Pancreas (tissue), 10 donors: Measurements from ENCODE around the gene OVAAL. TPM values are rescaled to one million over a fixed set of nuclear protein-coding genes. Genes with fewer than 3 reads are reported as not detected.

Experiments
- ATAC-seq, 4 donors: fragments of 200-7000 bp; cut with Tn5 transposase; one replicate each; pipeline versions ENCODE4 v1.8.0 to v1.9.1; 2020; ENCODE audit warnings: mild to moderate bottlenecking in 4 of 4, moderate library complexity in 4 of 4
- DNase-seq, 6 donors: peaks; one replicate each; pipeline ENCODE4 v3.0.0-alpha.2; 2020
- FAIRE-seq: peaks from 2 replicates; lab custom pipeline; 2012; peaks lifted over from hg19 to GRCh38; lab: Jason Lieb, UNC
- H3K27ac ChIP-seq, 4 donors: fragments of 200-600 bp; sonication (generic); 1 replicate in 3 of 4; 2 replicates in 1 of 4; pipeline versions ENCODE4 v1.5.0 to v1.8.0; 2020
- H3K27me3 ChIP-seq, 4 donors: fragments of 200-600 bp; one replicate each; pipeline ENCODE4 v1.8.0; 2021
- H3K36me3 ChIP-seq, 3 donors: fragments of 200-600 bp; sonication (generic) in 1 of 3; one replicate each; pipeline versions ENCODE4 v1.5.0 to v1.8.0; 2020 to 2021
- H3K4me1 ChIP-seq, 3 donors: fragments of 200-600 bp; one replicate each; pipeline ENCODE4 v1.8.0; 2021
- H3K4me3 ChIP-seq, 4 donors: fragments of 200-600 bp; sonication (generic) in 2 of 4; one replicate each; pipeline versions ENCODE4 v1.5.0 to v1.8.0; 2020 to 2021
- H3K9me3 ChIP-seq, 4 donors: fragments of 200-600 bp; one replicate each; pipeline ENCODE4 v1.8.0; 2021
- CTCF ChIP-seq, 4 donors: fragments of 200-600 bp; sonication (generic) in 3 of 4; IDR thresholded peaks; one replicate each; pipeline versions ENCODE4 v1.5.0 to v1.8.0; 2021; ENCODE audit warnings: antibody characterized with exemption in 4 of 4
- WGBS, 2 donors: extraction: QIAGEN DNeasy Blood & Tissue Kit; methylation state at CpG; one replicate each; pipeline ENCODE4 v1.1.7; 2013; 5-methylcytosine and 5-hydroxymethylcytosine counted together
- intact Hi-C, 3 donors: fragments of 100-400 bp; cut with DNase I; formaldehyde crosslinking; loops; one replicate each; pipeline versions ENCODE4 v1.11.1 to v1.14.2; 2022
- polyA plus RNA-seq, 2 donors: library from polyadenylated mRNA; stranded (reverse); fragments of 200-250 nt; gene quantifications; one replicate each; pipeline ENCODE4 v1.2.3, GENCODE V29; 2013
- total RNA-seq, 6 donors: library from RNA; stranded (reverse); fragmentation: NEBNext Ultra II Directional in 4 of 6; extraction: Animal tissue kit (Norgen Biotek cat#: 25700) in 4 of 6; gene quantifications; one replicate each; pipeline versions ENCODE4 v1.2.1 to v1.2.4, GENCODE V29; 2021 to 2023
- donor health status: healthy with polysubstance abuse.
- donor health status: DM: no; HTN: no; CAD: no; lungs with moderate emphysema.
- donor health status: DM: no; HTN: no; CAD: no.
- donor health status: control.
- donor health status: control.
- donor health status: Bipolar disorder and iron deficiency.
- donor health status: DM: yes; HTN: yes; CAD: no.
- donor health status: DM: no; HTN: no; CAD: no.
- donor health status: DM: no; HTN: no; CAD: no.
- donor health status: DM: yes; HTN: yes; CAD: no.

The OVAAL gene
- total and polyA plus RNA-seq, 8 donors = not detected

- 85 to 94% methylated on average over 10 of the region's 10 CpGs for WGBS, 2 donors
- FAIRE-seq (no peak), ATAC-seq (no peak), DNase-seq (no peak)
- H3K36me3 ChIP-seq = no peaks in the 10 kb centered on the region
- H3K9me3 ChIP-seq = no peaks in the 10 kb centered on the region
- TF ChIP-seq CTCF (IDR thresholded peaks at IDR 0.05) = no peak
- no peaks in the 10 kb centered on the region for H3K27me3 ChIP-seq
- no peak overlapping the region for H3K27ac ChIP-seq
- intact Hi-C loops = no loop called here
- H3K4me1 ChIP-seq = peaks cover 2 to 28% (median 15%) of the 10 kb centered on the region in 3 donors
- H3K4me3 ChIP-seq = no peak overlapping the region
Observed at GRCh38 chr1:180571832-180572636, 13.3 kb downstream of the OVAAL start.

DNA sequence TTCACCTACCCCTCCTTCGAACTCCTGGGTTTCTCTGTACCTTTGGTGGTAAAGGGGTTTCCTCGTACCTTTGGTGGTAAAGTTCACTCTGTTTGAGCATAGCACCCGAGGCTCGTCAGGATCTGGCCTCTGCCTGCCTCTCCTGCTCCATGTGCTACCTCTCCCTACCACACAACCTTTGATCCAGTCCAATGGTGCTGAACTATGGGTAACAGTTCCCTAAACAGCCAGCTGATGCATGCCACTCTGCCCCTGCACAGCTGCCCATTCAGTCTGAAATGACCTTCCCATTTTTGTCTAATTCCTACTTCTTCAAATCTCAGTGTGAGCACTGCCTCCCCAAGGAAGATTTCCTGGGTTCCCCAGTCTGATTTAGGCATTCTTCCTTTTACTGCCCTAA is 14.0 kb downstream of the OVAAL start:
- H3K27me3 ChIP-seq = no peaks in the 10 kb centered on the region
- 86 to 87% methylated on average over 4 of the region's 4 CpGs for WGBS, 2 donors
- no peaks in the 10 kb centered on the region for H3K36me3 ChIP-seq
- TF ChIP-seq CTCF (IDR thresholded peaks at IDR 0.05) = no peak
- H3K27ac ChIP-seq = no peak overlapping the region
- DNase-seq = no peak
- ATAC-seq = peak in 2 of 4 donors; percentile 13 to 18
- H3K9me3 ChIP-seq = no peaks in the 10 kb centered on the region
- FAIRE-seq = no peak
- intact Hi-C loops = no loop called here
- no peak overlapping the region for H3K4me3 ChIP-seq
- H3K4me1 ChIP-seq = peaks cover 8 to 33% (median 15%) of the 10 kb centered on the region in 3 donors

DNA sequence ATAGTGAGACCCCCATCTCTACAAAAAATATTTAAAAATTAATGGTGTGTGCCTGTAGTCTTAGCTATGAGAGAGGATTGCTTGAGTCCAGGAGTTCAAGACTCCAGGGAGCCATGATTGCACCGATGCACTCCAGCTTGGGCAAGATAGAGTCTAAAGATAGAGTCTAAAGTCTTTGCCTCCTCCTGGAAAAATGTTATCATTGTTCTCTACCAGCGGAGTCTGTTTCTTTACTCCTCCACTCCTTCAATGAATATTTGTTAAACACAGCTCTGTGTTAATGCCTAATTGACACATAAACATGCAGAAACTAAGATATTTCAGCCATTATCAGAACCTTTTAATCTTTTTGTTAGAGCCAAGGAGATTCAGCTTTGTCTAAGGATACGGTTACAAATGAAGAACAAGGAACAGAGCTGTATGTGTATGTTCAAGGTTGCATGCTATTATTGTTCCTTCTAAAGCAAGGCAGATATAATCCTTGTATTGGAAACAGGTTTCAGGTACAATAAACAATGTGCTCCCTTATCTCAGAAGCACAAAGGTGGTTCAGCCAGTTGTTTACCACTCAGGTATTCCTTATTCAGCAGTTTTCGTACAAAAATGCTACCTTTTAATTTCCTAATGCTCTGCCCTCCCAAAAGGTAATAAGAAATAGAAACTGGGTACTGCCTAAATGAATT is 15.4 kb downstream of the OVAAL start:
- no peak for DNase-seq
- intact Hi-C loops = no loop called here
- FAIRE-seq = no peak
- Histone ChIP-seq H3K9me3 (no peaks in the 10 kb centered on the region), H3K27ac (peak overlapping the region in 3 of 4 donors; percentile 55 to 70 (median 68)), H3K4me3 (peak overlapping the region in 1 of 4 donors; percentile 2), H3K4me1 (peaks cover 11 to 34% (median 15%) of the 10 kb centered on the region in 3 donors), H3K27me3 (no peaks in the 10 kb centered on the region), H3K36me3 (no peaks in the 10 kb centered on the region)
- WGBS, 2 donors = 17 to 20% methylated on average over 4 of the region's 4 CpGs
- TF ChIP-seq CTCF (IDR thresholded peaks at IDR 0.05) = no peak
- ATAC-seq = peak; percentile 73 to 87 (median 80)

DNA sequence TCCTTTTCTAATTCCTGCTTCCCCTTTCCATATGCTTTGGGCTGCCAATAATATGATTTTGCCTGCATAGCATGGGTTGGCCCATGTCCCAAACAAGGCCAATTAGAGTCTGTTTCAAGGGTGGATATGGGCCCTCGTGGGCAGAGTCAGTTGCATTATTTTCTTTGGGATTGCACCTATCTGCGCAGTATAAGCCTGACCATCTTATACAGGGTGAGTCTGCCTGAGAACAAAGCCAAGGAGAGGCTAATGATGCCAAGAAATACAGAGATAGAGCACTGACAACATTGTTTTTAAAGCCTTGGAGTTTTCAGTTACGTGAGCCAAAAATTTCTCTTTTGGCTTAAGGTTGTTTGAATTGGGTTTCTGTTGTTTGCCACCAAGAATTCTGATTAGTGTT is 18.6 kb downstream of the OVAAL start:
- Histone ChIP-seq H3K36me3 (no peaks in the 10 kb centered on the region), H3K4me1 (peaks cover 11 to 57% (median 27%) of the 10 kb centered on the region in 3 donors), H3K9me3 (no peaks in the 10 kb centered on the region), H3K27me3 (no peaks in the 10 kb centered on the region), H3K27ac (peak overlapping the region in 2 of 4 donors; percentile 41 to 79), H3K4me3 (no peak overlapping the region)
- DNase-seq (no peak), FAIRE-seq (no peak), ATAC-seq (peak in 3 of 4 donors; percentile 19 to 26 (median 20))
- 28 to 35% methylated on average over 3 of the region's 3 CpGs for WGBS, 2 donors
- intact Hi-C loops = no loop called here
- no peak for TF ChIP-seq CTCF (IDR thresholded peaks at IDR 0.05)
